ENCODE data around the gene ADGRD1.
"Not testable (repeated sequence)": the region's sequence is repeated elsewhere in the genome, so short reads cannot be mapped to it uniquely, and the experiment has no call there.

The ADGRD1 gene

GRCh38 chr12:131060011-131060703 is 106.5 kb downstream of the ADGRD1 start:
- no peak for DNase-seq

GRCh38 chr12:131061041-131061806 is 107.5 kb downstream of the ADGRD1 start:
- no peak for DNase-seq

DNA sequence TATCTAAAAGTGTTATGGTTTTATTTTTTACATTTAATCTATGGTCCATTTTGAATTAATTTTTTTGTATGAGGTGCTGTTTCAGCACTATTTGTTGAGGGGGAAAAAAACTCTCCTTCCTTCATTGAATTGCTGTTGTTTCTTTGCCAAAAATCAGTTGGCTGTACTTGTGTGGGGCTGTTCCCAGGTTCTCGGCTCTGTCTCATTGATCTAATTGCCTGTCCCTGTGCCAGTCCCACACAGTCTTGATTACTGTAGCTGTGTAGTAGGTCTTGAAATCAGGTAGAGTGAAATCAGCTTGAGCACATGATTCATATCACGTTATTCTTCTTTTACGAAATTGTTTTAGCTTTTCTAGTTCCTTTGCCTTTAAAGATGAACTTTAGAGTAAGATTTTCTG is 109.7 kb downstream of the ADGRD1 start:
- DNase-seq = no peak

- peak; percentile 51 for DNase-seq
These were observed 110.3 kb downstream of the ADGRD1 start for GRCh38 chr12:131063960-131064359.

DNA sequence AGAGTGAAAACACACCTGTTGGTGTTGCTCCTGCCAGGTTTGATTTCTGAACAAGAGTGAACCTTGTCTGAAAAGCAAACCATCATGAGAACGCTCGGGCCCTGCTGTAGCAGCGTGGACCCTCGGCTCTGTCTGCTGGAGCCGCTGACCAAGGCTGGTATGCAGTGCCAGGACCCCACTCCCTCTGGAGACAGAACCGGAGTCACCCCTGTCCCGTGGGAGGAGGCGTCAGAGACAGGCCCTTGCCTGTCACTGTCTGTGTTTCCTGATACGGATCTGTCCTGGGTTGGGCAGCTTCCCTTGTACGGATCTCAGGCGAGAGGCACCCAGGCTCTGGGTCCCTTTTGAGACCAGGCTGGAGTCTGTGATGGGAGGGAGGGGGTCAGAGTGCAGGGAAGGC is 111.6 kb downstream of the ADGRD1 start:
- no peak for DNase-seq

- DNase-seq = no peak
These were observed 112.1 kb downstream of the ADGRD1 start for GRCh38 chr12:131065801-131066200.

GRCh38 chr12:131066207-131066885 is 112.6 kb downstream of the ADGRD1 start:
- no peak for DNase-seq

DNA sequence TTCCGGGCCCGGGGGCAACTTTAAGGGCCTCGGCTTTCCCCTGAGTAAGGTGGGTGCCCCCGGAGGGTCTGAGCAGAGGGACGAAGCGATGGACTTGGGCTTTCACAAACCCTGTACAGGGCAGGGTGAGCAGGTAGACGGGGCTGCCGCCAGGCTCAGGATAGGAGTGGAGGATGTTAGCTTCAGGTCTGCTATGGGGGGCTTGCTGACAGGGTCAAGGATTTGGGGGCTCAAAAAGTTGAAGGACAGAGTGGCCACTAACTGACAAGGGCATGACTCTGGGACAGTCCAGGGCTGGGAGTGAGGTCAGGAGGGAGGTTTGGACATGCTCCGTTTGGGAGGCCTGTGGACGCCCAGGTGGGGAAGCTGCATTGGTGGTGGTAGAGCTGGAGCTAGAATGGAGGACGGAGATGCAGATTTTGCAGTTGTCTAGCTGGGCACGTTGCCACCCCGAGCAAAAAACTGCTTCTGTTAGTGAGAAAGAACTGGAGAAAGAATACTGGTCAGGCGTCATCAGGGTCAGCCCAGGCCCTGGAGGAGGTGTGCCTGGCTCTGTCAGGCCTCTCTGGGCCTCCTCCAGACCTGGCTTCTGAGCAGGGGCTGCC is 113.3 kb downstream of the ADGRD1 start:
- DNase-seq = no peak

DNA sequence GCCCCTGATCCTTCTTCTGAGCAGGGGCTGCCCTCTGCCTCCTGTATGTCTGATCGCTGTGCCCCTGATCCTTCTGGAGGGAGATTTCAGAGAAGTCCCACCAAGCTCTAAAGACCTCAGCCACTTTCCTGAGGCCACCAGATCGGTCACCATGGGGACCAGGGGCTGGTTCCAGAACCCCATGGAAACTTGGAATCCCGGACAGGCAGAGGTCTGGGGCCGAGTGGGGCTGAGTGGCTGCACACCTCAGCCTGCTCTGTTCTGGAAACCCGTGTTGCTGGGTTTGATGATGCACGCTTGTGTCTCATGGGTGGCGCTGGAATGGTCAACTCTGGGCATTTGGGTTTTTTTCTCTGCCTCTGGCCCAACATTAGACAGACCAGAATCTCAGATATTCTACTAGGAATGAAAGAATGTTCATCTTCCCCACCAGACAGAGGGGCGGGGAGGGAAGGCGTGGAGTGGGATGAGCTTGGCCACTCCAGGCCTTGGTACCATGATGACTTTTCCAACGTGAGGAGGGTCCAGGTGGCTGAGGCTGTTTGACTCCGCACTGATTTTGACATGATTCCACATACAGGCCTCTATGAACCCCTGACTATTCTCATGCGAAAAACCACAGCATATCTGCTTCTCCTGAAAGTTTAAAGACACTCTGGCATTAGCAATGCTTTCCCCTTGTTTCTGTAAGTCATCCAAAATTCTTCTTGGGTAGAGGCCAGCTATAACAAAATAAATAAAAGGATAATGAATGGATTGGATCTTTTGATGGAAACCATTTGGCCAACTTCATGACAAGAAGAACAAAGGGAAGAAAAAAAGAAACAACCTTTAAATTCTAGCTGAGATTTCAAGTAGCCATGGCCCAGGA is 114.5 kb downstream of the ADGRD1 start:
- DNase-seq = no peak

DNA sequence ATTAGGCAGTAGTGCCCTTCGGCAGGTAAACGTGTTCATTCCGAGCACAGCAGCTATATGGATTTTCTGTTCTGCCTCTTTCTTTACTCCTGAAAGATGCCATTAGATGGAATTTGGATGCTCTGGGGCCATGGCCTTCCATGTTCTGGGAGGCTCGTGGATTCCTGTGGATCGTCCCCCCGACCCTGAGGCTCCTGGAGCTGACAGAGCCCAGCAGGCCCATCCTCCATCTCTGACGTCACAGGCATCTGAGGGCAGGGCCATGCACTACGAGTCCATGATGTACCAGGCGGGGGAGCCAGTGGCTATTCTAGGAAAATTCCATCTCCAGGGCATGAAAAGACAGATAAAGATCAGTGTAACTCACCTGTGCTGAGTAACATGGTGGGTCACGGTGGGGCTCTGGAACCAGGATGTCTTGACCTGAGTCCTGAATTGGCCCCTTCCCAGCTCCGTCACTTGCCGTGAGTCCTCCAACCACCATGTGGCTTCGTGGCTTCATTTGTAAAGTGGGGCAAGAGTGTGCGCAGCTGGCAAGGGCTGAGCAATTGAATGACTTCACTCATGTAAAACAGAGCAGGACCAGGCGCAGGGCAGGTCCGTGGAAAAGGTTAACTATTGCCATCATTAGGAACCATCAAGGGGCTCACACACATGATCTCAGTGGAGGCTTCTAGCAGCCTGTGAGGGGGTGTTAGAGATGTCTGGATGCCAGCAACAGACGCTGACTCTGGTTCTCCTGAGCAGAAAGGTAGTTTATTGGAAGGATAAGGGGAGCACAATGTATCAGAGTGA is 115.4 kb downstream of the ADGRD1 start:
- DNase-seq = peak; percentile 11

DNA sequence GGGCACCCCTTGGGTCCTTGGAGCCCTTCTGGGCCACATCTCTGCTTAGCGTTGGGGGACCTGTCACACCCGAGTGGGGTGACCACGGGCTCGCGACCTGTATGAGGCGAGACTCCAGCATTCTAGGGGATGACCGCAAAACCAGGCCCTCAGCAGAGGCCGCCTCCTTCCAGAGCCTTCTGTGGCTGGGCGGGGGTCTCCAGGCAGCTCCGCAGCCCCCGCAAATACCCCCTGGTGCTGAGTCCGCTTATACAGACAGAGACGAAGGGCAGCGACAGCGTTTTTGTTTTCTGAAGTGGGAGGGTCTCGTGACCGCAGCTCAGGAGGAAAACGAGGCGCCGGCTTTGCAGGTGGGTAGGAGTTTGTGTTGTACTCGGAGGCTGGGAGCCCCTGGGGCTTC is 116.4 kb downstream of the ADGRD1 start:
- not testable (repeated sequence) for DNase-seq

- not testable (repeated sequence) for DNase-seq
These were observed 117.0 kb downstream of the ADGRD1 start for GRCh38 chr12:131070668-131071067.

DNA sequence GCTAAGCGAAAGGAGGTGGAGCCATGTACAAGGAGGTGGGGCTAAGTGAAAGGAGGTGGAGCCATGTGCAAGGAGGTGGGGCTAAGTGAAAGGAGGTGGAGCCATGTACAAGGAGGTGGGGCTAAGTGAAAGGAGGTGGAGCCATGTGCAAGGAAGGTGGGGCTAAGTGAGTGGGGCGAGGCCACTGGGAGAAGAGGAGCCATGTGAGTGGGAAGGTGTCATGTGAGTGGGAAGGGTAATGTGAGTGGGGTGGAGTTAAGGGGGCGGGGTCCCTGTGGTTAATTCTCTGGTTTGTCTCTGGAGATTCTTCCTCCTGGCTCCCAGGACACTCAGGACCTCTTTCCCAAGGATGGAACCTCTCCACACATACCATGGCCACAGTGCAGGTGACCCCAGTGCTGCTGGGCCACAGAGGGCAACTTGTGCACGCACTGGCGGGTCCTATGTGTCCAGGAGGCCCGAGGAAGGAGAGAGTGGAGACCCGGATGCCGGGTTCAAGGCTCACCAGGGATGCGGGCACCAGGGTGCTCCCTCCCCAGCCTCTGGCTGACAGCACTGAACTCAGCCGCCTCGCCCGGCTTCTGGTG is 117.6 kb downstream of the ADGRD1 start:
- not testable (repeated sequence) for DNase-seq

- not testable (repeated sequence) for DNase-seq
These were observed 118.2 kb downstream of the ADGRD1 start for GRCh38 chr12:131071950-131072349.

DNA sequence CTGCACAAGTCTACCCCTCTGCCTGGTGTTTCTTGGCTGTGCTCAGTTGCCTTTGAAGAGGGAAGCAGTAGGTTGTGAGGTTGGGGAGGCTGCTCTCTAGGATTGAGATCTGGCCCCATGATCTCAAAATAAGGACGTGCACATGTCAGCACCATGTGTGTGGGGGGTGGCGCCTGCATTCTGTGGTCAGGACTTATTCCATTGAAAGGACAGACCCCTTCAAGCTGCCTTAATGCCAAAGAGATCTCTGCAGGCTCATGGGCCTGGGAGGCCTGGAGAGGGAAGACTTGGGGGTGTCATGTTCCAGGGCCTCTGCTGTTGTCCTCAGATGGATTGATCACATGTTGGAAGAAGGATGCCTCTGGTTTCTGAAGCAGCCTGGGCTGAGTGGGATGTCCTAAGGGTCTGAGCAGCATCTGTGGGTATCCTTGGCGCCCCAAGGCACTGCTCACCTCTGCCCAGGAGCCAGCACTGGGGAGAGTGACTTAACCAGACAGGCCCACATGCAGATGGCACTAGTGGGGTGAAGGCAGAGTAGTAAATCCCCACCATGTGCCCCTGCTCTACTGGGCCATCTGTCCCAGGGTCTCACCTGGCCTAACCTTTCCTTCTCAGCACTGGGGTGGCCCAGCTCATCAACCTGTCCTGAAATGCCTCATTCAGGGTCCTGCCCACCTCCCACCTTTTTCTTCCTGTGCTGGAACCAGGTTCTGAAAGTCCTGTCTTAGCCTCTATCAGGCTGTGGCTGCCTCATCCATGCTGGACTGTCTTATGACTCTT is 118.9 kb downstream of the ADGRD1 start:
- no peak for DNase-seq

GRCh38 chr12:131074221-131075083 is 120.7 kb downstream of the ADGRD1 start:
- no peak for DNase-seq

DNA sequence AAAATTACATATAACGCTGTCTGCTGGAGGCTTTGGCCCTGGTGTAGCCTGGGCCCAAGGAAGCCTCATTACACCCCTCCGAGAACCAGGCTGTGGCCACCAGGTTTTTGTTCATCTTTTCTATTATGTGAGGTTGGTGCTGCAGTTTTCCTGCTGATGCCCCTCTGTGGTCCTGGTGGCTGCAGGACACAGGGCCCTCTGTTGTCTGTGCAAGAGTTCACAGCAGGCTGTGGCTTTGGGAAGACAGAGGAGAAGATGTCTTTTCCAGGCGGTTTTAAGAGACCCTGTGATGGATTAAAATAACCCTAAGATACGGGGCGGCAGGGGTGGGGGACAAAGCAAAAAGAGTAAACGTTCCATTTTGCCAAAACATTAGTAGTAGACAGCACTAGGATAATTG is 121.5 kb downstream of the ADGRD1 start:
- DNase-seq = no peak

DNA sequence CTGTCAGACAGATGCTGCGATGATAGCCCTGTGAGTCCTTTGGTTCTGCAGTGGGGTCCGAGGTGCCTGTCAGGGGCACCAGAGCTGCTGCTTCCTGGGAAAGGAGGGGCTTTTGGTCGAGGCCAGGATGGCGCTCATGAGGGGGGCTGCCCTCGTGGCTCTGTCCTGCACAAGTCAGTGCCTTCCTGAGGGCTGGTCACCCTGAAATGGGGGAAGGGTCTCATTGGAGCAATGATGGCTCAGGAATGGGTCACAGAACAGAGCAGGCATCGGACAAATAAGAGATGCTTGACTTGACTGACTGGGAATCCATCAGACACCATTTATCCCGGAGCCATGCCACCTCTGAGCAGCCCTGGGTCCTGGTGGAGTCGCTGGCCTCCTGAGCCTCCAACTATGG is 121.9 kb downstream of the ADGRD1 start:
- no peak for DNase-seq

DNA sequence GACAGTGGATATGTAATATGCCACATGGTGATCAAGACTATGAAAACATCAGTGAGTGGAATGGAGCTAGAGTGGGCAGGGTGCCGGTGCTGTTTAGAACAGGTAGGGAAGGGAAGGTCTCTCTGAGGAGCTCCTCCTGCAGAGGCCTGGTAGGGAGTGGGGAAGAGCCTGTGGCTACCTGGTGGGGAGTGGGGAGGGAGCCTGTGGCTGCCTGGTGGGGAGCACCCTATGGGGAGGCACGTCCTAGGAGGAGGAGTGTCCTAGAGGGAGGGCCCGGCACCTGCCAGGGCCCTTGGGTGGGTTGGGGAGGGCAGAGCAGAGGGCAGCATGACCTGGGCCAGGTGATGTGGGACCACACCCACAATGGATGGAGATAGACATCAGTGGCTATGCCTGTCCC is 122.6 kb downstream of the ADGRD1 start:
- DNase-seq = no peak
